Keratinocyte (primary cell): ENCODE results near the gene PGPEP1. TPM values are rescaled to one million over a fixed set of nuclear protein-coding genes. Genes with fewer than 3 reads are reported as not detected.

Experiments
- DNase-seq: peaks from one replicate; pipeline ENCODE4 v3.0.0-alpha.2; 2011; ENCODE audit warnings: low read depth, missing footprints, low spot score
- FAIRE-seq: peaks from 2 replicates; lab custom pipeline; 2011; peaks lifted over from hg19 to GRCh38; lab: Jason Lieb, UNC
- H2AFZ ChIP-seq: 2 replicates; pipeline ENCODE4 v1.6.0; 2012; ENCODE audit warnings: low read length, control low read depth, inconsistent platforms; ENCODE audit not compliant: control insufficient read depth
- H3K27ac ChIP-seq: 2 replicates; pipeline ENCODE4 v1.5.1; 2011; ENCODE audit warnings: low read length; ENCODE audit not compliant: control insufficient read depth, insufficient read depth
- H3K27me3 ChIP-seq: 3 replicates; pipeline ENCODE4 v1.6.0; 2011; ENCODE audit warnings: low read length; ENCODE audit not compliant: control insufficient read depth, insufficient read depth; ENCODE audit errors: extremely low read depth
- H3K36me3 ChIP-seq, 2 experiments: 2 replicates in 1 of 2; 3 replicates in 1 of 2; pipeline ENCODE4 v1.5.1; 2011; ENCODE audit warnings: low read length in 2 of 2, mild to moderate bottlenecking in 1 of 2; ENCODE audit not compliant: control insufficient read depth in 2 of 2, insufficient read depth in 2 of 2; ENCODE audit errors: extremely low read depth in 1 of 2
- H3K4me1 ChIP-seq: 3 replicates; pipeline ENCODE4 v1.5.1; 2011; ENCODE audit warnings: low read length; ENCODE audit not compliant: control insufficient read depth, insufficient read depth; ENCODE audit errors: extremely low read depth
- H3K4me2 ChIP-seq: 3 replicates; pipeline ENCODE4 v1.6.0; 2011; ENCODE audit warnings: low read depth, low read length; ENCODE audit not compliant: control insufficient read depth, insufficient read depth; ENCODE audit errors: extremely low read depth
- H3K4me3 ChIP-seq, 3 experiments: fragments of 200-600 bp in 1 of 3; sonication (generic) in 1 of 3; 2 replicates in 2 of 3; 3 replicates in 1 of 3; pipeline ENCODE4 v1.5.1; 2011 to 2016; ENCODE audit warnings: low read length in 3 of 3, mild to moderate bottlenecking in 3 of 3, control low read depth in 2 of 3, inconsistent platforms in 1 of 3, low read depth in 1 of 3, mixed read lengths in 1 of 3, mixed run types in 1 of 3, moderate library complexity in 1 of 3; ENCODE audit not compliant: control insufficient read depth in 2 of 3, insufficient read depth in 2 of 3; ENCODE audit errors: extremely low read depth in 1 of 3
- H3K79me2 ChIP-seq: 2 replicates; pipeline ENCODE4 v1.6.0; 2012; ENCODE audit warnings: low read length; ENCODE audit not compliant: control insufficient read depth, insufficient read depth
- H3K9ac ChIP-seq: 3 replicates; pipeline ENCODE4 v1.6.0; 2011; ENCODE audit warnings: low read length; ENCODE audit not compliant: control insufficient read depth, insufficient read depth; ENCODE audit errors: extremely low read depth
- H3K9me1 ChIP-seq: 3 replicates; pipeline ENCODE4 v1.6.0; 2011; ENCODE audit warnings: low read length; ENCODE audit not compliant: control insufficient read depth, insufficient read depth; ENCODE audit errors: extremely low read depth
- H3K9me3 ChIP-seq: 2 replicates; pipeline ENCODE4 v1.5.1; 2012; ENCODE audit warnings: low read depth, low read length; ENCODE audit not compliant: control insufficient read depth
- H4K20me1 ChIP-seq: 3 replicates; pipeline ENCODE4 v1.6.0; 2011; ENCODE audit warnings: low read length; ENCODE audit not compliant: control insufficient read depth, insufficient read depth; ENCODE audit errors: extremely low read depth
- EZH2 ChIP-seq: IDR thresholded peaks from one replicate; pipeline ENCODE4 v1.6.1; 2012; ENCODE audit warnings: inconsistent platforms, mild to moderate bottlenecking, low read length, moderate library complexity
- dilution Hi-C: fragments of 300-500 bp; cut with MboI; formaldehyde crosslinking; loops from one replicate; pipeline ENCODE4 v1.7.0; 2020; ENCODE audit warnings: low sequenced_read_pairs; ENCODE audit not compliant: extremely low pct_ligation_motif_present
- polyA plus RNA-seq, 5 experiments: library from polyadenylated mRNA; depleted of rRNA in 3 of 5; stranded (reverse) in 3 of 5; stranded (forward) in 1 of 5; unstranded in 1 of 5; fragments of >200 nt; gene quantifications; 1 replicate in 1 of 5; 2 replicates in 3 of 5; 3 replicates in 1 of 5; pipeline versions ENCODE4 v1.2.1 to v1.2.3, GENCODE V29; 2011 to 2012; ENCODE audit warnings: missing spikeins in 2 of 5, low read depth in 1 of 5, low replicate concordance in 1 of 5
- TF ChIP-seq, protein P1 (sequence below), 3 experiments: IDR thresholded peaks in 1 of 3; conservative IDR thresholded peaks in 1 of 3; optimal IDR thresholded peaks in 1 of 3; 2 replicates in 2 of 3; 3 replicates in 1 of 3; pipeline versions ENCODE3 to v1.5.1; 2011; ENCODE audit warnings: low read length in 3 of 3, mild to moderate bottlenecking in 3 of 3, moderate library complexity in 2 of 3, control low read depth in 1 of 3, inconsistent platforms in 1 of 3; ENCODE audit not compliant: insufficient read depth in 2 of 3; ENCODE audit errors: extremely low read depth in 1 of 3

The PGPEP1 gene
- polyA plus RNA-seq, 1 donor (not counting 4 experiments of a cell fraction or from before 2014, with no cell fraction given), result 5.6 TPM

GRCh38 chr19:18368504-18369222, 28.3 kb downstream of the PGPEP1 start:
- no peak overlapping the region for H3K27ac ChIP-seq
- no peak overlapping the region for H2AFZ ChIP-seq
- H3K9ac ChIP-seq, result no peak overlapping the region
- H3K9me3 ChIP-seq, result no peaks in the 10 kb centered on the region
- TF ChIP-seq EZH2, result no peak
- TF ChIP-seq, protein P1, sequence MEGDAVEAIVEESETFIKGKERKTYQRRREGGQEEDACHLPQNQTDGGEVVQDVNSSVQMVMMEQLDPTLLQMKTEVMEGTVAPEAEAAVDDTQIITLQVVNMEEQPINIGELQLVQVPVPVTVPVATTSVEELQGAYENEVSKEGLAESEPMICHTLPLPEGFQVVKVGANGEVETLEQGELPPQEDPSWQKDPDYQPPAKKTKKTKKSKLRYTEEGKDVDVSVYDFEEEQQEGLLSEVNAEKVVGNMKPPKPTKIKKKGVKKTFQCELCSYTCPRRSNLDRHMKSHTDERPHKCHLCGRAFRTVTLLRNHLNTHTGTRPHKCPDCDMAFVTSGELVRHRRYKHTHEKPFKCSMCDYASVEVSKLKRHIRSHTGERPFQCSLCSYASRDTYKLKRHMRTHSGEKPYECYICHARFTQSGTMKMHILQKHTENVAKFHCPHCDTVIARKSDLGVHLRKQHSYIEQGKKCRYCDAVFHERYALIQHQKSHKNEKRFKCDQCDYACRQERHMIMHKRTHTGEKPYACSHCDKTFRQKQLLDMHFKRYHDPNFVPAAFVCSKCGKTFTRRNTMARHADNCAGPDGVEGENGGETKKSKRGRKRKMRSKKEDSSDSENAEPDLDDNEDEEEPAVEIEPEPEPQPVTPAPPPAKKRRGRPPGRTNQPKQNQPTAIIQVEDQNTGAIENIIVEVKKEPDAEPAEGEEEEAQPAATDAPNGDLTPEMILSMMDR (optimal IDR thresholded peaks at IDR 0.05 in 1 of 3, IDR thresholded peaks at IDR 0.05 in 1 of 3, conservative IDR thresholded peaks at IDR 0.05 in 1 of 3; ENCODE audit: extremely low read depth in 1 of 3, insufficient read depth in 2 of 3, low read length in 3 of 3), result no peak
- no peak overlapping the region for H3K4me3 ChIP-seq
- H3K79me2 ChIP-seq, result no peaks in the 10 kb centered on the region
- no peaks in the 10 kb centered on the region for H4K20me1 ChIP-seq
- H3K27me3 ChIP-seq, result no peaks in the 10 kb centered on the region
- dilution Hi-C loops, result no loop called here
- H3K36me3 ChIP-seq, result no peaks in the 10 kb centered on the region
- H3K4me2 ChIP-seq, result no peak overlapping the region
- FAIRE-seq, result no peak
- no peaks in the 10 kb centered on the region for H3K9me1 ChIP-seq
- H3K4me1 ChIP-seq, result peaks cover 22% of the 10 kb centered on the region
- no peak for DNase-seq

DNA sequence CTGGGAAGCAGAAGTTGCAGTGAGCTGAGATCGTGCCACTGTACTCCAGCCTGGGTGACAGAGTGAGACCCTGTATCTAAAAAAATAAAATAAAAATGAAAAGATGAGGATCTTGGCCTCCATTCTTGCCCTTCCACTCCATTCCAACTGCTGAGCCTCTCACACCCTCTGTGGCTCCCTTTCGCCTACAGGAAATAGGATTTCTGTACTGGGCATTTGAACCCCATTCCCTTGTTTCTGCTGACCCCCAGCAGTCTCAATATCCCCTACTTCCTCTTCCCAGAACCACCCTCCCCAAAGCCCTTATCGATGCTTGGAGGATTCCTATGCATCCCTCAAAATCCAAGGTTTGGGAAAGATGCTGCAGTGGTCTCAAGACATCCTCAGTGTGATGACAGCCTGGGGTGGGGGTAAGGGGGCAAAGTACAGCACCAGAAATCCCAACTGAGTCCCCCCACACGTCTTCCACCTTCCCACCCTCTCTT, 33.1 kb downstream of the PGPEP1 start:
- Histone ChIP-seq H4K20me1 (no peaks in the 10 kb centered on the region), H3K27me3 (no peaks in the 10 kb centered on the region), H3K9me3 (no peaks in the 10 kb centered on the region), H3K79me2 (no peaks in the 10 kb centered on the region), H3K9me1 (no peaks in the 10 kb centered on the region), H3K4me3 (no peak overlapping the region), H2AFZ (no peak overlapping the region), H3K4me2 (peak overlapping the region; percentile 61), H3K9ac (peak overlapping the region; percentile 63), H3K36me3 (no peaks in the 10 kb centered on the region), H3K4me1 (peaks cover 15% of the 10 kb centered on the region), H3K27ac (peak overlapping the region; percentile 71)
- DNase-seq, result no peak
- TF ChIP-seq EZH2, result no peak
- TF ChIP-seq, protein P1 (optimal IDR thresholded peaks at IDR 0.05 in 1 of 3, IDR thresholded peaks at IDR 0.05 in 1 of 3, conservative IDR thresholded peaks at IDR 0.05 in 1 of 3; ENCODE audit: extremely low read depth in 1 of 3, insufficient read depth in 2 of 3, low read length in 3 of 3), result no peak
- dilution Hi-C loops, result no loop called here
- FAIRE-seq, result no peak
